ENCODE results near the gene ZNF155.

The ZNF155 gene

GRCh38 chr19:44003461-44004009 lies 19.5 kb downstream of the ZNF155 start:
- DNase-seq (ENCODE audit: low read depth) = no peak

GRCh38 chr19:44005973-44006372 lies 22.0 kb downstream of the ZNF155 start:
- DNase-seq (ENCODE audit: low read depth) = no peak

DNA sequence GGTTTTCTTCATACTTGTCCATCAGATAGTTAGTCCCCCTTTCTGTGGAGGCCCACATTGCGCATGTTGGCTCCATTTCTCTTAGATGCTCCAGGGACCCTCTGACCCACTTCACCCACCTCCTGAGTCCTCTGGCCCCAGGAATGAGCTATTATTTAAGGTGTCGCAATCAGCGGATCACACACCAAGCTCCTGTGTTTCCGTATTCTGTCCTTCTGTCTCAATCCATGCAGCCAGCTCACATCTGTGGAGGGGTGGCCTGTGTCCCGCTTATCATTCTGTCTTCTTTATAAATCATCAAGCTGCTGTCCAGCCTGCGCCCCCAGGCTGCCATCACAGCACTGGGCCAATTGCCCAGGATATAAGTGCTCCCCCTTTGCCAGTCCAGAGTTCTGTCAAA lies 23.5 kb downstream of the ZNF155 start:
- no peak for DNase-seq (ENCODE audit: low read depth)

GRCh38 chr19:44010468-44010867 lies 26.5 kb downstream of the ZNF155 start:
- DNase-seq (ENCODE audit: low read depth) = no peak

GRCh38 chr19:44019498-44019897 lies 35.5 kb downstream of the ZNF155 start:
- no peak for DNase-seq (ENCODE audit: low read depth)

- no peak for DNase-seq (ENCODE audit: low read depth)
Measured at GRCh38 chr19:44021221-44021620, 37.2 kb downstream of the ZNF155 start.

DNA sequence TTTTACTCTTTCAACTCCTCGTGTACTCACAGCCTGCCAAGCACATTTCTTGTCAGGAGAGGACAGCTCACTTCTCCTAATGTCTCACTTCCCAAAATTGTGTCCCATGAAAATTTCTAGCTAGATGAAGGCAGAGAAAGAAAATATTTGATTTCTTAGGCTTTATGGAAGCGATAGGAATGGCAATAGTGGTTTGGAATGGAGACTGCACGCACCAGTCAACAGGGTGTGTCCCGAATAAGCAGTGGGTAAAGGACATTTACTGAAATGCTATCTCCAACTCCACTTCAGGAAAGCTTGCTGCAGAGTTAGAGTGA lies 40.9 kb downstream of the ZNF155 start:
- no peak for DNase-seq (ENCODE audit: low read depth)

DNA sequence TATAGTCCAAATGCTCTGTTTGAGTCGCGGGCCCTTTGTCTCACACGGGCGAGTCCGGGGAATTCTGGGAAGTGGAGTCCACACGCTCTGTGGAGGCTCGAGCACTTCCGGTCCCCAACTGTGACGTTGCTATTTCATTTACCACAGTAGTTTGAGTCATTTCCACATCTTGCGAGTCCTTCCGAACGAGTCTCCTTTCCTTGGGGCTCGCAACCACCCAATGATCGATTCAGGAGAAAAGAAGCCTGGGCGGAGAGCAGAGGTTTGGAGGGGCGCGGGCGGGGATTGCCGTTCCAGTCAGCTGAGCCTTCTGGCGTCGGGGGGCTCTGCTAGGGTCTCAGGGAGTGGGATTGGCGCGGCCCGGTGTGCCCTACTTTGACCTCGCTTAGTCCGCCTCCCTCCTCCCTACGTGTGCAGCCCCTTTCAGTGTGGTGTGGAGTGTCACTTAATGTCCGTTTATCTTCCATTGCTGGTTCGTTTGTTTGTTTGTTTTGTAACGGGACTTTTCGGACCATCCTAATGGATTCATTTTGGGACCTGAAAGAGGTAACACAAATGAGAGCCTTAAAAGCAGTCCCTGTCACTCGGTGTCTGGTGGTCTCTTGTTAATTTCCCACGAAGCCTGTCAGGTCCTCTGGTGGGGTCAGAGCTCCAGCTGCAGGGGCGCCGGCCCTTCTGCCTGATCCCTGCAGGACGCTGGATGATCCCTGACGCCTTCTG lies 41.4 kb downstream of the ZNF155 start, which contains the start of gene ZNF222:
Gene ZNF222 (plus strand): TSS at position 163 of the 720 bp plus-strand sequence. CDS start 58 bp downstream, at position 221.
- peak; percentile 70 for DNase-seq (ENCODE audit: low read depth)

- no peak for DNase-seq (ENCODE audit: low read depth)
Measured at GRCh38 chr19:44026622-44027021, 42.6 kb downstream of the ZNF155 start.

DNA sequence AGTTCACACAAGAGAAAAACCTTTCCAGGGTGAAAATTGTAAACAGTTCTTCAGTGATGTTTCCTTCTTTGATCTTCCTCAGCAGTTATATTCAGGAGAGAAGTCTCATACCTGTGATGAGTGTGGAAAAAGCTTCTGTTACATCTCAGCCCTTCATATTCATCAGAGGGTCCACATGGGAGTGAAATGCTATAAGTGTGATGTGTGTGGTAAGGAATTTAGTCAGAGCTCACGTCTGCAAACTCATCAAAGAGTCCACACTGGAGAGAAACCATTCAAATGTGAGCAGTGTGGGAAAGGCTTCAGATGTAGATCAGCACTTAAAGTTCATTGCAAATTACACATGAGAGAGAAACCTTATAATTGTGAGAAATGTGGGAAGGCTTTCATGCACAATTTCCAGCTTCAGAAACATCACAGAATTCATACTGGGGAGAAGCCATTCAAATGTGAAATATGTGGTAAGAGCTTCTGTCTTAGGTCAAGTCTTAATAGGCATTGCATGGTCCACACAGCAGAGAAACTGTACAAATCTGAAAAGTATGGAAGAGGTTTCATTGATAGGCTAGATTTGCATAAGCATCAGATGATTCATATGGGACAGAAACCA lies 48.1 kb downstream of the ZNF155 start:
- DNase-seq (ENCODE audit: low read depth) = no peak

DNA sequence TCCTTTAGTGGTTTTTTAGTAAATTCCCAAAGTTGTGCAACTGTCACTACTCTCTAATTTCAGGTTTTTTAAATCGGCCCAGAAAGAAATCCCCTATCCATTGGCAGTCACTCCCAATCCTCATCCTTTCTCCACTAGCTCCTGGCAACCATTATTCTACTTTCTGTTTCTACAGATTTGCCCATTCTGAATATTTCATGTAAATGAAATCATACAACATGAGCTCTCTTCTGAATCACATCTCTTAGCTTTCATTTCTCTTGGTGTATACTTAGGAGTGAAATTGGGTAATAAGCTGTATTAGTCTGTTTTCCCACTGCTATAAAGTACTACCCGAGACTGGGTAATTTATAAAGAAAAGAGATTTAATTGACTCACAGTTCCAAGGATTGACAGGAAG lies 58.2 kb downstream of the ZNF155 start:
- no peak for DNase-seq (ENCODE audit: low read depth)
